H1 (cell line): ENCODE data around the gene TMEM97. TPM values are rescaled to one million over a fixed set of nuclear protein-coding genes. Genes with fewer than 3 reads are reported as not detected.

ENCODE experiments used
- CTCF ChIA-PET: fragments of 300-600 bp; sonication (Branson Sonifier 250); formaldehyde crosslinking; loops from one replicate; lab custom pipeline; 2021; ENCODE audit not compliant: partially characterized antibody; lab: Charles Lee
- POLR2A ChIA-PET: fragments of 300-600 bp; sonication (Branson Sonifier 250); formaldehyde crosslinking; loops from one replicate; lab custom pipeline; 2021; ENCODE audit warnings: inconsistent platforms; ENCODE audit not compliant: partially characterized antibody; lab: Charles Lee
- DNase-seq, 2 experiments: peaks; one replicate each; pipeline versions ENCODE4 v3.0.0 to v3.0.0-alpha.2; 2010 to 2022; ENCODE audit warnings: low spot score in 2 of 2, low read depth in 1 of 2, mixed read lengths in 1 of 2
- FAIRE-seq: peaks from 2 replicates; lab custom pipeline; 2011; peaks lifted over from hg19 to GRCh38; lab: Jason Lieb, UNC
- H2AFZ ChIP-seq: 2 replicates; pipeline ENCODE4 v1.8.1; 2012; ENCODE audit warnings: low read length, inconsistent platforms
- H2AK5ac ChIP-seq: 2 replicates; pipeline ENCODE4 v1.6.1; 2013; ENCODE audit warnings: low read depth, low read length
- H2BK120ac ChIP-seq: replicated peaks from 2 replicates; pipeline ENCODE3; 2013; ENCODE audit warnings: low read depth, low read length, inconsistent platforms
- H2BK12ac ChIP-seq: 2 replicates; pipeline ENCODE4 v1.6.1; 2013; ENCODE audit warnings: low read depth, low read length
- H2BK15ac ChIP-seq: 2 replicates; pipeline ENCODE4 v1.6.1; 2013; ENCODE audit warnings: low read length
- H2BK20ac ChIP-seq: 2 replicates; pipeline ENCODE4 v1.6.1; 2013; ENCODE audit warnings: low read length
- H2BK5ac ChIP-seq: 2 replicates; pipeline ENCODE4 v1.6.1; 2013; ENCODE audit warnings: low read depth, low read length
- H3K14ac ChIP-seq: 2 replicates; pipeline ENCODE4 v1.6.1; 2013; ENCODE audit warnings: inconsistent platforms; ENCODE audit not compliant: insufficient read length
- H3K18ac ChIP-seq: 2 replicates; pipeline ENCODE4 v1.6.1; 2013; ENCODE audit warnings: low read length; ENCODE audit errors: extremely low read depth
- H3K23ac ChIP-seq: 2 replicates; pipeline ENCODE4 v1.6.1; 2013; ENCODE audit warnings: inconsistent platforms; ENCODE audit not compliant: insufficient read length
- H3K23me2 ChIP-seq: 2 replicates; pipeline ENCODE4 v1.6.1; 2013; ENCODE audit warnings: low read depth, low read length
- H3K27ac ChIP-seq: 2 replicates; pipeline ENCODE4 v1.6.1; 2011; ENCODE audit warnings: low read depth, low read length, inconsistent platforms
- H3K27me3 ChIP-seq, 4 experiments: replicated peaks in 1 of 4; 1 replicate in 1 of 4; 2 replicates in 3 of 4; pipeline versions ENCODE4 v1.6.1 to v1.8.1; 2011 to 2013; ENCODE audit warnings: low read length in 3 of 4, mild to moderate bottlenecking in 3 of 4, inconsistent platforms in 2 of 4, mixed read lengths in 2 of 4, moderate library complexity in 1 of 4; ENCODE audit not compliant: control insufficient read depth in 3 of 4, insufficient read depth in 3 of 4; ENCODE audit errors: extremely low read depth in 1 of 4
- H3K36me3 ChIP-seq, 4 experiments: 2 replicates each; pipeline versions ENCODE4 v1.6.1 to v1.8.1; 2011 to 2013; ENCODE audit warnings: mild to moderate bottlenecking in 4 of 4, low read length in 3 of 4, moderate library complexity in 2 of 4, control low read depth in 1 of 4, inconsistent platforms in 1 of 4; ENCODE audit not compliant: insufficient read depth in 4 of 4, control insufficient read depth in 2 of 4
- H3K4ac ChIP-seq: replicated peaks from 2 replicates; pipeline ENCODE3; 2013; ENCODE audit warnings: low read length, low read depth, mixed read lengths, inconsistent platforms; ENCODE audit not compliant: insufficient read length
- H3K4me1 ChIP-seq, 4 experiments: replicated peaks in 1 of 4; 1 replicate in 1 of 4; 2 replicates in 3 of 4; pipeline versions ENCODE4 v1.6.1 to v1.8.1; 2011 to 2013; ENCODE audit warnings: low read length in 3 of 4, inconsistent platforms in 2 of 4, mixed read lengths in 1 of 4; ENCODE audit not compliant: insufficient read depth in 4 of 4, control insufficient read depth in 3 of 4
- H3K4me2 ChIP-seq, 2 experiments: 2 replicates each; pipeline versions ENCODE4 v1.6.1 to v1.8.1; 2011 to 2013; ENCODE audit warnings: low read depth in 2 of 2, low read length in 2 of 2, control low read depth in 1 of 2, inconsistent platforms in 1 of 2, mild to moderate bottlenecking in 1 of 2; ENCODE audit not compliant: insufficient read depth in 1 of 2
- H3K4me3 ChIP-seq, 4 experiments: fragments of 200-600, 300-600 bp in 1 of 4; sonication (generic), shearing (Covaris generic), sonication (Bioruptor Twin) in 1 of 4; 2 replicates each; pipeline versions ENCODE4 v1.5.1 to v1.8.1; 2011 to 2016; ENCODE audit warnings: low read length in 4 of 4, low read depth in 3 of 4, control low read depth in 2 of 4, inconsistent platforms in 2 of 4, mild to moderate bottlenecking in 2 of 4, mixed read lengths in 1 of 4, moderate library complexity in 1 of 4; ENCODE audit not compliant: insufficient read depth in 2 of 4; ENCODE audit errors: extremely low read depth in 1 of 4
- H3K56ac ChIP-seq: replicated peaks from 2 replicates; pipeline ENCODE3; 2013; ENCODE audit warnings: low read depth, mild to moderate bottlenecking, mixed read lengths, low read length, inconsistent platforms; ENCODE audit not compliant: insufficient read length
- H3K79me1 ChIP-seq: 2 replicates; pipeline ENCODE4 v1.6.1; 2013; ENCODE audit warnings: low read depth, low read length, control low read depth
- H3K79me2 ChIP-seq, 2 experiments: 2 replicates each; pipeline versions ENCODE4 v1.6.1 to v1.8.1; 2012 to 2013; ENCODE audit warnings: low read length in 2 of 2, mild to moderate bottlenecking in 2 of 2, inconsistent platforms in 1 of 2; ENCODE audit not compliant: insufficient read depth in 2 of 2, control insufficient read depth in 1 of 2
- H3K9ac ChIP-seq, 4 experiments: replicated peaks in 1 of 4; 1 replicate in 1 of 4; 2 replicates in 3 of 4; pipeline versions ENCODE4 v1.6.1 to v1.8.1; 2011 to 2013; ENCODE audit warnings: low read depth in 3 of 4, low read length in 3 of 4, control low read depth in 2 of 4, mild to moderate bottlenecking in 2 of 4, moderate library complexity in 2 of 4, inconsistent platforms in 1 of 4; ENCODE audit errors: extremely low read depth in 1 of 4
- H3K9me3 ChIP-seq, 2 experiments: 2 replicates each; pipeline versions ENCODE4 v1.6.1 to v1.8.1; 2012 to 2013; ENCODE audit warnings: mild to moderate bottlenecking in 2 of 2, moderate library complexity in 2 of 2, control low read depth in 1 of 2, inconsistent platforms in 1 of 2, low read depth in 1 of 2, low read length in 1 of 2, mixed read lengths in 1 of 2; ENCODE audit not compliant: insufficient read depth in 2 of 2
- H4K20me1 ChIP-seq, 2 experiments: replicated peaks in 1 of 2; 2 replicates each; pipeline versions ENCODE3 to v1.8.1; 2011 to 2013; ENCODE audit warnings: inconsistent platforms in 2 of 2, low read length in 2 of 2, mild to moderate bottlenecking in 1 of 2; ENCODE audit not compliant: insufficient read depth in 2 of 2, control insufficient read depth in 1 of 2
- H4K5ac ChIP-seq: 2 replicates; pipeline ENCODE4 v1.6.1; 2013; ENCODE audit warnings: low read length, low read depth, mixed read lengths, inconsistent platforms; ENCODE audit not compliant: insufficient read length
- H4K8ac ChIP-seq: 2 replicates; pipeline ENCODE4 v1.8.0; 2013; ENCODE audit warnings: mild to moderate bottlenecking, moderate library complexity, low read length, inconsistent platforms; ENCODE audit not compliant: insufficient read depth; ENCODE audit errors: extremely low read depth
- H4K91ac ChIP-seq: replicated peaks from 2 replicates; pipeline ENCODE3; 2013; ENCODE audit warnings: low read length, mixed read lengths, inconsistent platforms; ENCODE audit not compliant: insufficient read length
- SRF ChIP-seq: IDR thresholded peaks from 2 replicates; pipeline ENCODE4 v1.6.1; 2011; ENCODE audit warnings: mild to moderate bottlenecking, low read depth, low read length, moderate library complexity
- TBP ChIP-seq: IDR thresholded peaks from 2 replicates; pipeline ENCODE4 v1.6.1; 2011; ENCODE audit warnings: low read depth, low read length, improper control_type of control experiment
- WGBS, 2 experiments: shearing (Covaris generic) in 1 of 2; methylation state at CpG; one replicate each; pipeline versions ENCODE4 v1.1.6 to v1.1.7; 2013 to 2015; ENCODE audit warnings: low lambda C conversion rate in 2 of 2, mixed read lengths in 2 of 2, inconsistent platforms in 1 of 2, low coverage in 1 of 2, missing lambda C conversion rate in 1 of 2; ENCODE audit not compliant: insufficient replicate concordance in 2 of 2, insufficient coverage in 1 of 2, insufficient read length in 1 of 2; ENCODE audit errors: extremely low coverage in 1 of 2, missing lambda C conversion rate in 1 of 2; 5-methylcytosine and 5-hydroxymethylcytosine counted together
- polyA plus RNA-seq, 7 experiments: library from polyadenylated mRNA; depleted of rRNA in 3 of 7; stranded (reverse) in 5 of 7; unstranded in 2 of 7; fragments of >200 nt in 5 of 7; fragments of 200-250 nt in 2 of 7; gene quantifications; 1 replicate in 5 of 7; 2 replicates in 1 of 7; 4 replicates in 1 of 7; pipeline versions ENCODE4 v1.2.1 to v1.2.3, GENCODE V29; 2011 to 2013; ENCODE audit warnings: missing spikeins in 2 of 7, mixed read lengths in 2 of 7
- total RNA-seq: library from RNA; stranded (reverse); fragmentation: NEBNext Ultra II Directional; extraction: Animal tissue kit (Norgen Biotek cat#: 25700); gene quantifications from 2 replicates; pipeline ENCODE4 v1.2.1, GENCODE V29; 2021
- TF ChIP-seq, protein P1 (sequence below): IDR thresholded peaks from 2 replicates; pipeline ENCODE4 v1.6.1; 2011; ENCODE audit warnings: low read length, improper control_type of control experiment

TMEM97 gene
- total and polyA plus RNA-seq, 2 of the 8 experiments (the other 6 are each of a cell fraction or from before 2014, with no cell fraction given) = 126 to 130 TPM

DNA sequence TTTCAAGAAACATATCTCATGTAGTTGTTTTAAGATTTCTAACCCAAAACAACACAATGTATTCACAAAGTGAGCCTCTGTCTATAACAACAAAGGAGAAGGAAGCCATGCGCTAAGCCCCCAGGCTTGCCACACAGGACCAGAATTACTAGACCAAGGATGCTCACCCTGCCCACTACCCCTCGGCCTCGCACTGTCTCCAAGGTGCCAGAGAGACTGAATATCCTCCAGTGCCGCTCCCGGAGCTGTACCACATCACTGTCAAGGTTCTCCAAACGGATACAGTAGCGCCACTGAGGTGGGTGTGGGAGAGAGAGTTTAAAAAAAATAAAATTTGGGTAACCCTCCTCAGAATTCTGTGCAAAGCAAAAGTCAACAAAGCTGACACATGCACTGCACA is 31.3 kb downstream of the TMEM97 start:
- H2BK5ac ChIP-seq = no peak overlapping the region
- no peak overlapping the region for H4K91ac ChIP-seq
- H4K20me1 ChIP-seq = peaks cover 8 to 12% of the 10 kb centered on the region in 2 experiments
- no peak overlapping the region for H3K23ac ChIP-seq
- peaks cover 0 to 4% (median 0%) of the 10 kb centered on the region in 4 experiments; a peak in 3 of 7 replicates for H3K4me1 ChIP-seq
- no peak overlapping the region for H3K9ac ChIP-seq
- TF ChIP-seq, protein P1, sequence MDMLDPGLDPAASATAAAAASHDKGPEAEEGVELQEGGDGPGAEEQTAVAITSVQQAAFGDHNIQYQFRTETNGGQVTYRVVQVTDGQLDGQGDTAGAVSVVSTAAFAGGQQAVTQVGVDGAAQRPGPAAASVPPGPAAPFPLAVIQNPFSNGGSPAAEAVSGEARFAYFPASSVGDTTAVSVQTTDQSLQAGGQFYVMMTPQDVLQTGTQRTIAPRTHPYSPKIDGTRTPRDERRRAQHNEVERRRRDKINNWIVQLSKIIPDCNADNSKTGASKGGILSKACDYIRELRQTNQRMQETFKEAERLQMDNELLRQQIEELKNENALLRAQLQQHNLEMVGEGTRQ = no peak
- TF ChIP-seq TBP = no peak
- TF ChIP-seq SRF = no peak
- H2BK12ac ChIP-seq = no peak overlapping the region
- H4K5ac ChIP-seq = no peak overlapping the region
- ChIA-PET POLR2A (interaction anchor here (1.4 to 9.7 kb wide), 3 partner anchors 6 to 20 kb away, joined by 3 to 92 read pairs (median 4); partner anchors contain the start of genes POLDIP2, TNFAIP1 and VTN), CTCF (interaction anchor here (0.6 to 1.3 kb wide), 2 partner anchors 36 to 197 kb away, joined by 3 read pairs; no protein-coding TSS in a partner anchor)
- H3K27me3 ChIP-seq = no peaks in the 10 kb centered on the region
- peaks cover 31 to 68% (median 54%) of the 10 kb centered on the region in 4 experiments for H3K36me3 ChIP-seq
- no peak overlapping the region for H4K8ac ChIP-seq
- FAIRE-seq = no peak
- no peak overlapping the region for H2AFZ ChIP-seq
- H3K18ac ChIP-seq = no peak overlapping the region
- WGBS, 2 experiments = 93% methylated on average over 7 of the region's 7 CpGs; no CpG with 5 or more reads in 1 of the 2 experiments
- no peaks in the 10 kb centered on the region for H3K79me1 ChIP-seq
- H3K14ac ChIP-seq = no peak overlapping the region
- no peak overlapping the region for H3K56ac ChIP-seq
- H3K27ac ChIP-seq = no peak overlapping the region
- no peak overlapping the region for H3K4me2 ChIP-seq
- no peak for DNase-seq
- no peaks in the 10 kb centered on the region for H3K23me2 ChIP-seq
- H2BK20ac ChIP-seq = no peak overlapping the region
- no peak overlapping the region for H2BK120ac ChIP-seq
- H3K79me2 ChIP-seq = no peaks in the 10 kb centered on the region
- no peaks in the 10 kb centered on the region for H3K9me3 ChIP-seq
- no peak overlapping the region for H2AK5ac ChIP-seq
- no peak overlapping the region for H3K4ac ChIP-seq
- no peak overlapping the region for H2BK15ac ChIP-seq
- H3K4me3 ChIP-seq = no peak overlapping the region
